GM21390 (cell line): ENCODE results near the gene SPRR4.

Source experiments
- ATAC-seq: cut with Tn5 transposase; IDR thresholded peaks from one replicate; pipeline ENCODE4 v1.9.1; 2021; ENCODE audit not compliant: unreplicated experiment

Gene SPRR4

DNA sequence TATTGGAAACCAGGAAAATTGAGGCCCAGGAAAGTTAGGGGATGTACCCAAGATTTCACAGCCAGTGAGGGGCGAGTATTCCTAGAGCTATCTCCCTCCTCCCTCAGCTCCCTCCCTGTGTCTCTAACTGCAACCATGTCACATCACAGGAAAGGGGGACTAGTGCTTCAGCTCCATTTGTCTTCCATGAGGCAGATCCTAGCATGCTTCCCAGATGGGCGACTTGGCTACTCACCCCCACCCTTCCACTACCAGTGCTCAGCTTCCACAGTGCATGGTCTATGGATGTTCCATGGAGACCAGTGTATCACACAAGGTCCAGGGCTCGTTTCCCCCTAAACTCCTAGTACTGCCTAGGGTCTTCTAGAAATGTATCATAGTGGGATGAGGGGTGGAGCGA is 4.6 kb upstream of the SPRR4 start:
- ATAC-seq: no peak

- ATAC-seq: no peak
Measured at GRCh38 chr1:152967201-152967600, 3.2 kb upstream of the SPRR4 start.

- peak; percentile 91 for ATAC-seq
Measured at GRCh38 chr1:152968248-152968647, 2.2 kb upstream of the SPRR4 start.

DNA sequence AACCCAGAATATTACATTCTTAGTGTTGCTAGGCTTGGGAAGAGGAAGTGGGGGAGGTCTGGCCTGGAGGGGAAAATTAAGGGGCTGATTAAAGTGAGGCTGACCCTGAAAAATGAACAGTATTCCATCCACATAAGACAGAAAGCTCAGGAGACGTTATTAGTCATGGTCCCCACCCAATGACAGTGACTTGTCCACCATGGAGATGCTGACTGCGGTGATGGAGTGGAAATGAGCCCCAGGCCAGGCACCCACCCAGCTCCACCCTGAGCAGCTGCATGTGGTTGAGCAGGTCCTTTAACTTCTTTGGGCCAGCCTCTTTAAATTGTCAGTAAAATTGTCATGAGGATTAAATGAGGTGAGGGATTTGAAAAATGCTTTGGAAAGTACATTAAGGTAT is 1.4 kb upstream of the SPRR4 start:
- ATAC-seq: no peak

- no peak for ATAC-seq
Measured at GRCh38 chr1:152972196-152972886, 1.9 kb downstream of the SPRR4 start.

- ATAC-seq: no peak
Measured at GRCh38 chr1:152976688-152977087, 6.2 kb downstream of the SPRR4 start.

DNA sequence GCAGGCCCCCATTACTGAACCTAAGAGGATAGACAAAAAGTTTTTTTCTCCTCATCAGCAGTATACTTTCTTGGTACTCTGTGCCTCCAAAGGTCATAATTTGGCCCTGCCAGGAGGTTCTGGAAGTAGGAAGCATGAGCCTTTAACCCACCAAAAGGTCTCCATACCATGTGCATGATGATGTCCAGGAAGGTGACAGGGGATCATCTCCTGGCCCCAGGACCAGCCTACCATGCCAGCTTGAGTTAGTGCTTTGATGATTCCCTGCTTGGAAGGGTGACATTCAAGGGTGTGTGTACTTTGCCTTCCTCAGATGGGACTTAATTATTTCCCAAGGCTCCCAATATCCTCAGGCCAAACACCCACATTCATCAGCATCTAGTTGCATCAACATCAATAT is 7.2 kb downstream of the SPRR4 start:
- ATAC-seq: no peak

DNA sequence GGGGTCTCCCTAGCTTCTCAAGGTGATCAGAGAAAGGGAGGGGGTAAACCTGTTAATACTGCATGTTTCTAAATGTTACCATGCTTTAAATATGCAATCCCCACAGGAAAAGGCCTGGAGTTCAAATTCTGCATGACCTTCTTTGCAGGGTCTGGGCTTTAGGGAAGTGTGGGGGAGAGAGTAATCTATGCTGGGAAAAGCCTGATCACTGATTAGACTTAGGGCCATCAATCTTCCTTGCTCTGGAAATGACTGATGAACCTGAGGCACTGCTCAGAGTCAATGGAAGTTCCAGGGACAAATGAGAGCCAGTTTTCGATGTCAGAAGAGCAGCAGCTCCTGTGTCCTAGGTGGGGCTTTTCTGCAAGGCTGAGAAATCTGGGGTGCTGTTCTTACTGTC is 10.2 kb downstream of the SPRR4 start:
- ATAC-seq: no peak

DNA sequence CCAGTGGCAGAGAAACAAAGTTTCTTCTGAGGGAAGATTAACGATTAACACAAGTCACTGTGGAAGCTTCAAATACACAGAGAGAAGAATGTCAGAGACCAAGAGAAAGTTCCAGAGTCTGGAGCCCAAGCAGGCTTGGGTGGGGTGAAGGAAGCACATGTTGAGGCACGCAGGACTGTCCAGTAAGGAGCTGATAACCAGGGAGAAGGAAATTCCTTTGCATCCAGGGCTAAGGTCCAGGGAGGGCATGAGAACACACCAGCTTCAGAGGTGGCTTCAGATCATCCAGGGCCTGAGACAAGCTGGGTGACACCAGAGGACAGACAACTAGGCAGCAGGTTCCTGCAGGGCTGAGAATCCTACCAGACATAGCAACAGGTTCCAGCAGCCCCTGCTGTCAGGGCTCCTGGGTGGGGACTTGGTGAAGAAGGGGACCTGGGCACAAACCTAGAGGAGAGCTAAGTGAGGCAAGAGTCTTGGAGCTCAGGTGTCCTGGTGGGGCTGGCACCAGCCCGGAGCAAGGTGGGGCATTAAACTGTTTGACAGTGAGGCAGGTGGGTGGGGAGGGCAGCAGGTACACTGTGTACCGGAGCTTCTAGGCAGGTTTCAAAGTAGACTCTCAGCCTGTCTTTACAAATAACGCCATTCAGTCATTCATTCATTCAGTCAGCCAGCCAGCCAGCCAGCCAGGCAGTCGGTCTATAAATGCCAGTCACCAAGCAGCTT is 10.9 kb downstream of the SPRR4 start:
- no peak for ATAC-seq

GRCh38 chr1:152982076-152982475 is 11.6 kb downstream of the SPRR4 start:
- no peak for ATAC-seq

- no peak for ATAC-seq
Measured at GRCh38 chr1:152983234-152983633, 12.8 kb downstream of the SPRR4 start.

GRCh38 chr1:152983743-152984142 is 13.3 kb downstream of the SPRR4 start, which contains the start of gene SPRR1A:
Gene SPRR1A, plus strand, starts transcription at chr1:152984081. Its CDS starts 1,150 bp downstream, at chr1:152985231.
- no peak for ATAC-seq

DNA sequence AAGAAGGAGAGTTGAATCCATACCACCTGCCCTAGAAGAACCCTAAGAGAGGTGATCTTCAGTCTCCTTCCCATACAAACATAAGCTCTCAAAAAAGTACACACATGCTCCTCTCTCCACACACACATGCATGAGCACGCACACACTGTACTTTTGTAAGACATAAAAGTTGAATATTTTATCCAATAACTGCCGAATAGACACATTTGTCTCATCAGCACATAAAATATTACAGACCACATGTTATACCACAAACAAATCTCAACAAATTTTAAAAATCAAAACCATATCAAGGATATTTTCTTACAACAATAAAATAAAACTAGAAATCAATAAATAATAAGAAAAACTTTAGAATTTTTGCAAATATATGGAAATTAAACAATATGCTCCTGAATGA is 16.1 kb downstream of the SPRR4 start:
- no peak for ATAC-seq

GRCh38 chr1:152993186-152993585 is 22.7 kb downstream of the SPRR4 start:
- ATAC-seq: no peak

GRCh38 chr1:152995842-152996241 is 25.4 kb downstream of the SPRR4 start:
- no peak for ATAC-seq

DNA sequence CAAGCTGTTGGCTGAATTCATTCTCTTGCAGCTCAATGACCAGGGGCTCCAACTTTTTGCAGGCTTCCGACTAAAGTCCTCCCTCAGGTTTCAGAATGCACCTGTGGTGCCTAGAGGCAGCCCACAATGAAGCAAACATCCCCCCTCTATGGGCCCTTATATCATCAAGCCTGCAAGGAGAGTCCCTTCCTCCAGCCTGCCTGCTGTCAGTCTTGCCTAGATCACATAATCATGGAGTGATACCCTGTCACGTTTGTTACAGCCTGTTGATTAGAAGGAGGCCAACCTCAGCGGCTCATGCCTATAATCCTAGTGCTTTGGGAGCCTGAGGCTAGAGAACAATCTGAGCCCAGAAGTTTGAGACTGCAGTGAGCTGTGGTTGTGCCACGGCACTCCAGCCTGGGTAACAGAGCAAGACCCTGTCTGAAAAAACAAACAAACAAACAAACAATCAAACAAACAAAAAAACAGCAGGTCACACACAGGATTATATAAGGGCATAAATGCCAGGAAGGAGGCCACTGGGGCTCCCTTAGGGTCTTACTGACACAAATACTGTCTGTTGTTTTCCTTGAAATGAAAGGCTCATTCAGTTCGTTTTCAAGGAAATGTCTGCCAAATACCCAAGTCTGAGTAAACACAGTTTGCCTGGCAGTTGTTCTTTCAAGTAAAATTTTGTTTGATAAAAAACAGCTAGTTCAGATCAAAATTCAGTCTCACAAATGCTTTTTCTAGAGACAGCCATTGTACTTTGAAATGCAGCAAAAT is 26.4 kb downstream of the SPRR4 start:
- ATAC-seq: no peak

DNA sequence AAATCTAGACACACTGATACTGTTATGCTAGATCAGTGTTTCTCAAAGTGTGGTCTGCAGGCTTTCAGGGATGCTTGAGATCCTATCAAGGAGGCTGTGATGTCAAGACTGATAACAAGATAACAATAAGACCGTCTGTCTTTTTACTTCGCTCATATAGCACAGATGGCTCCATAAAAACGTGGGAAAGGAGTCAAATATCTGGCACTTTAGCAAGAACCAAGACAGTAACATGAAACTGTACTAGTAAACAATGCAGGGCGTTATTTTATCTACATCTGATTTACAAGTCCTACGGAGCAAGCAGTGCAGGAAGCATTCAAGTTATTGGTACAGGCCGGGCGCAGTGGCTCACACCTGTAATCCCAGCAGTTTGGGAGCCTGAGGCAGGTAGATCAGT is 27.5 kb downstream of the SPRR4 start:
- no peak for ATAC-seq

GRCh38 chr1:152998476-152998875 is 28.0 kb downstream of the SPRR4 start:
- ATAC-seq: no peak

DNA sequence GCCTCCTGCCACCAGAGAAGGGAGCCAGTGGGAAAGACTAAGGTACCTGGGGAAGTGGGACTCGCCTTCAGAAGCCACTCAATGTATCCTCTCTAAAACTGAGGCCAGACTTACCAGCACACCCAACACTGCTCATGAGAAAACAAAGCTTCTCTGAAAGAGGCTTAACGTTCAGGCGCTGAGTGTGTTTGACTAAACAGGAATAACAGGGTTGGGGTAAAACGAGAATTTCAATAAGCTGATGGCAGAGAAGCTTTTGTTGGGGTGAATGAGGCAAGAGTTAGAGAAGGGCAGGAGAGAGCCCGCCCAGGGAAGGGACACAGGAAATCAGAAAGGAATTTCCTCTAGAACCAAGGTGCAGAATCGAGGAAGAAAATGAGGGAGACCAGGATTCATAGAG is 29.4 kb downstream of the SPRR4 start:
- ATAC-seq: no peak

DNA sequence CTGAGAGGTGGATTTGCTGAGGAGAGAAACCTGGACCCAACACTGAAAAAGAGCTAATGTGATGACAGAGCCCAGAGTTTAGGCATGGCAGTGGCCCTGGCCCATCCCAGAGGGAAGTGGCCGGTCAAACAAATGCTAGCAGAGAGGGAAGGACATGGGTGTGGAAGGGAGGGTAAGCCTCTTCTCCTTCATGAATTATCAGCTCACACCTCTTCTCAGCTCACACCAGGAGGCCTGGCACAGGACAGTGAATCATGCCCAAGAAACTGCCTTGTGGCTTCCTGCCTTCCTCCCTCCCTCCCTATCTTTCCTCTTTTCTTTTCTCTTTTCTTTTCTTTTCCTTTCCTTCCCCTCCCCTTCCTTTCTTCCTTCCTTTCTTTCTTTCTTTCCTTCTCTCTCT is 29.8 kb downstream of the SPRR4 start:
- ATAC-seq: no peak

GRCh38 chr1:153001382-153001781 is 30.9 kb downstream of the SPRR4 start, which contains the start of gene SPRR3:
Gene SPRR3, plus strand, starts transcription at chr1:153001749. Its CDS starts 1,272 bp downstream, at chr1:153003021.
- no peak for ATAC-seq
